Measurements from ENCODE around the gene CAVIN2.
"Not testable (repeated sequence)": the region's sequence is repeated elsewhere in the genome, so short reads cannot be mapped to it uniquely, and the experiment has no call there.

CAVIN2 gene

DNA sequence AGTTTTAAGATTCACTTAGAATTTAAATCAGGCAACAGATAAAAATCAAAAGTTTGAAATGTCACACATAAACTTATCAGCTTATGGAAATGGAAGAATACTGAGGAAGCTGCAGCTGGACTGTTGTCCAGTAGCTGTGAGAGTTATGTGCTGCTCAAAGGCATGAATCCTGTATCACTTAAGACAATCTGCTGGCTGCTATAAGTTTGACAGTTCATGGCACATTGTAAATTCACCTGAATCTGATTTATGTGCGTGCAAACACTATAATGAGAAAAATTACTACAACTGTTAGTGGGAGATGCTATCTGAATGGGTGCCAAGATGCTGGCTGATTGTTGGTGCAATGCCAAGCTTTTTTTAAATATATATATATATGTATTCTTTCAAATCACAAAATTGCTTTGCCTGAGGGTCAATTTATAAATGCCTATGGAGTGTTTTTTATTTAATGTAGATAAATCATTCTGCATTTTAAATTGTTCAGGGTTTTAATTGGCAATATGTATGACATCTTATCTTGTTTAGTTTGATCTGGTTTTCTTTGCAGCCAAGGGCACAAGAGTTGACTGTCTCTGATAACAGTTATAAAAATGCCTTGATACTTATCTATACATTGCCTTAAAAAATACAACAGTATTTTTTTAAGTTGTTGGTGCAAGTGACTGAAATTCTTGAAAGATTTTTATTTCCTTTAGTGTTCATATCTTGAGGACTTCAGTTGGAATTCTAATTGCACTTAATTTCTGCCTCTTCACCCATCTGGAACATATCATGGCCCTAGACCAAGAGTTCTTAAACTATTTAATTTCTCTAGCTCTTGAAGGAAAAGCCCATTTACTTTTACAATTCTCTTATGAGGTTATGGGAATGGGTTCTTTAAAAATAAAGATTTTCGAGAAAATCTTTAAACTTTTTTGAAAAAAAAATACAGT is 48.7 kb downstream of the CAVIN2 start:
- no peak for DNase-seq

DNA sequence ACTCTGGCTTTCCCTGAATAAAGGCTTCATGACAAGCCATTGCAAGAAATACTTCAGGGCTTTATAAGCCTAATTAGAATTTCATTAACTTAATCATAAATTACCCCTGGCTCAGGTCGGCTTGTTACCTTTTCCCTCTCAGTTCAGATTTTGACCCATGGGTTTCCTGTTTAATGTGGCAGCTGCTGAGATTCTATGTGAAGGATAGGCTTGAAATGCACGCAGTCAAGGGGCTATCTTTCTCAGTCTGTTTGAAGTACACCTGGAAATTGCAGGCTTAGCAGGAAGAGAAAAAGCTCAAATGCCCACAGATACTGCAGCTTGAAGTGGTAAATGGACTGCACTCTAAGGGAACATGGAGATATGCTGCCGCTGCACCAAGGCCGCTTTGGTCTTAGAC is 49.4 kb downstream of the CAVIN2 start:
- no peak for DNase-seq

DNA sequence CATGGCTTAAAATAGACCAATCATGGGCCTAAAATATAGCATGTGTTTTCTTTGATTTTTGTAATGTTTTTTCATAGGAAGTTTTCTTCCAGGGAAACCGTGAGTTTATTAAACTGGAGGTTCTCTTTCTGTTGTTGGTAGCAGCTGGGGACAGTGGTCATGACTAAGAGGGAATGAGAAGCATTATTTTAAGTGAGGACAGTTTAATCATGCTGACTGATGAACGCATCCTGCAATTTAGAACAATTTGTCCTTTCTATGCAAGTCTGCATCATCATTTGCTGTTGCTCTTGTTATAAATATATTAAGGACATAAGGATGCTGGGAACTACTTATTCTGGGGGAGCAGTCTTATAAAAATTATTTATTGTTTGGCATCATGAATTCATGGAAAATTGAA is 51.2 kb downstream of the CAVIN2 start:
- DNase-seq = no peak

DNA sequence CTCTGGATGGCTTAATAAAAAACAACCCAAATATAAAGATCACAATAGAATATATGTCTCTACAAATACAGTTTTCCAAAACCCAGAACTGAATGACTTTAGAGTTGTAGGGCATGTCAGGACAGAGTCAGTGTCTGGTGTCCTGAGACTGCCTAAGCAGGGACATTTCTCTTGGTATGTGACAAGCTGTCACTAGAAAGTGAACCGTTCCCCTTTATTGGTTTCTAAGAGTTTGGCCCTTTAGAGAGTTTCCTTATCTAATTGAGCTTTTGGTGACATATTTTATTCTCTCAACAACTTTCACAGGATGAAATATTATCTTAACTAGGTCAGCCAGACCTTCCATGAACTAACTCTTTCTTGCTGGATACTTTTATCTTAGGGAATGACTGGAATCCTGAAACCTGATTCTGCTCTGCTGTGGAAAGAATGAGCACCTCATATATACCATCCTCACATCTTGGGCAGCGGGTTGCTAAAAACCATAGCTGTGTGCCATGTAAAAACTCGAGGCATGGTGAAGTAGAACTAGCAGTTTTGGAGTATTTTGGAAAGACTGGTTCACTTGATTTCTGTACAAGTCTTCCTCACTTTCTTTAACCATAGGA is 54.8 kb downstream of the CAVIN2 start:
- DNase-seq = no peak

DNA sequence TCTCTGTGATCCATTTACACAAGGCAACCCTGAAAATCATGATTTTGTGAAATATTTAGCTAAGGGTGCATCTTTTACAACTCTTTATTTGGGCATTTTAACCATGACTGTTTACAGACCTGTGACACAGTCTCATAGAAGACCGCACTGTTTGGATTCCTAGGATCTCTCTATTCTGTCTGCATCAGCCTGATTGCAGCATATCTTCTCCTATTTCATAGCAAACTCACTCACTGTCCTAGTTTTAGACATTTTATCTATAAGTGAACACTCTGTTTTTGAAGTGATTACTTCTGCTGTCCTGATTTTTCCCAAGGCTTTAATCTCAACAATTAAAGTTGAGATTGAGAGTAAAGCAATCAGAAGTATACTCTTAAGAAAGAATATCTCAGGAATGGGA is 56.2 kb downstream of the CAVIN2 start:
- no peak for DNase-seq

DNA sequence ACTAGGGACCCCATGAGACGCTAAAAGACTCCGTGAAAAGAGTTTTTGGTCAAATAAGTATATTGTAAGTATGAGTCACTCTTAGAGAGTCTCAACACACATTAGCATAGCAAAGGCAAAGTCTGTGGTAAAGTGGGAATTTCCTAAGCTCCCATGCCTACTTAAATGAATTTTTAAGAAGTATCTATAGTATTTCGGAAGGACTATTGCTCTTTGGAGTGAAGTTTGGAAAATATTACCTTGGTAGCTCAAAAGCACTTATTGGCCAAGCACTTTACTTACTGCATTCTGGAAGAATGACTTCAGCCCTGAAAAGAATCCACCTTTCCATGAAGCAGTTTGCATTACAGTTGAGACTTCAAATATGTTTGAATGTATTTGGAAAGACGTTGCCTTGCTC is 57.1 kb downstream of the CAVIN2 start:
- no peak for DNase-seq

DNA sequence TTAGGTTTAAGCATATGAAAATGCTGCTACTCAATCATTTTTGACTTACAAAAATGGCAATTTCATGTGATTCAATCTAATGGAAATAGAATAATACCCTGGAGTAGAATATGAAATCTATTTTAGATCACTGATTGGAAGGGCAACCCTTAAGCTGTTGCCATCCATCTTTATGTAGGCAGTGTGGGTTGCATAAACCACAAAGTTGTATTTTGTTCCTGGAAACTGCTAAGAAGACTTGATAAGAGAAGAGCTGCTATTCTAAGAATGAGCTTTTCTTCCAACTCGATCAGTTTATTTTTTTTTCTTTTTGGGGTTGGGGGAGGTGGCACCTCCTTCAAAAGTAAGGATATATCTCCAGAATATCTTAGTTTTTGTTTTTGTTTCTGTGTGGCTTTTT is 60.2 kb downstream of the CAVIN2 start:
- DNase-seq = no peak

DNA sequence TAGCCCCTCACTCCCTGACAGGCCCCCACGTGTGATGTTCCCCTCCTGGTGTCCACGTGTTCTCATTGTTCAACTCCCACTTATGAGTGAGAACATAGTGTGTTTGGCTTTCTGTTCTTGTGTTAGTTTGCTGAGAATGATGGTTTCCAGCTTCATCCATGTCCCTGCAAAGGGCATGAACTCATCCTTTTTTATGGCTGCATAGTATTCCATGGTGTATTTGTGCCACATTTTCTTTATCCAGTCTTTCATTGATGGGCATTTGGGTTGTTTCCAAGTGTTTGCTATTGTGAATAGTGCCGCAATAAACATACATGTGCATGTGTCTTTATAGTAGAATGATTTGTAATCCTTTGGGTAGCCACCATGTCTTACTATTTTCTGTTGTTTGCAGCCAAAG is 61.2 kb downstream of the CAVIN2 start:
- DNase-seq = not testable (repeated sequence)
